ENCODE data around the gene BORCS6.

DNA sequence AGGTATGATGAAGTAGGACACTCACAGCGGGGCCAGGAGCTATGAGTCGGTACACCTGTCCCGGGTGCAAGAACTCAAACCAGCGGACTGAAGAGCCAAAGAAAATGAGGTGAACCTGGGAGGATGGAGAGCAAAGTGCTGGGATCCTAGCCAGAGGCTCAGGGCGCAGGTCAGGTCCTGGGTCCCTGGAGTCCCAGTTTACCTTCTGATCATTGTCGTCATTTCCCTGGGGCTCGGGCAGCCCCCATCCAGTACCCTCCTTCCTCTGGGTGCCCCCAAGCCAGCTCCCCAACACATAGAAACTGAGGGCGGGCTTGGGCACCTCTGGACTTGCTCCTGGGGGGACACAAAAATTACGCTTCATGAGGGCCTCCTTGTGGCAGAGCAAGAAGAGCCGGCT, 41.7 kb upstream of the BORCS6 start:
- TF ChIP-seq POLR2AphosphoS5 (IDR thresholded peaks at IDR 0.05; ENCODE audit: low read depth, low read length) (no peak), FOXP2 (optimal IDR thresholded peaks at IDR 0.05; ENCODE audit: borderline replicate concordance, extremely low read depth, extremely low read length, insufficient read depth) (no peak)

Data from PFSK-1 (cell line).